ENCODE measurements around the gene GKN1.

DNA sequence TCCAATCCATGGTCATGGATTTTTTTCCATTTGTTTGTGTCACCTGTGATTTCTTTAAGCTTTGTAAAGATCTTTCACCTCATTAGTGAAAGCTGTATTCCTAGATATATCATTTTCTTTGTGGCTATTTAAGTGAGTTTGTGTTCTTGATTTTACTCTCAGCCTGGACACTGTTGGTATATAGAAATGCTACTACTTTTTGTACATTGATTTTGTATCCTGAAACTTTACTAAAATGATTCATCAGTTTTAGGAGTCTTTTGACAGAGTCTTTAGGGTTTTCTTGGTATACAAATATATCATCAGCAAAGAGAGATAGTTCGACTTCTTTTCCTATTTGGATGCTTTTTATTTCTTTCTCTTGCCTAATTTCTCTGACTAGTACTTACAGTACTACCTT, 34.1 kb upstream of the GKN1 start:
- TF ChIP-seq CTCF (IDR thresholded peaks at IDR 0.05) = no peak
- TF ChIP-seq POLR2A (IDR thresholded peaks at IDR 0.05) = no peak
